Measurements from ENCODE around the gene ENC1.

DNA sequence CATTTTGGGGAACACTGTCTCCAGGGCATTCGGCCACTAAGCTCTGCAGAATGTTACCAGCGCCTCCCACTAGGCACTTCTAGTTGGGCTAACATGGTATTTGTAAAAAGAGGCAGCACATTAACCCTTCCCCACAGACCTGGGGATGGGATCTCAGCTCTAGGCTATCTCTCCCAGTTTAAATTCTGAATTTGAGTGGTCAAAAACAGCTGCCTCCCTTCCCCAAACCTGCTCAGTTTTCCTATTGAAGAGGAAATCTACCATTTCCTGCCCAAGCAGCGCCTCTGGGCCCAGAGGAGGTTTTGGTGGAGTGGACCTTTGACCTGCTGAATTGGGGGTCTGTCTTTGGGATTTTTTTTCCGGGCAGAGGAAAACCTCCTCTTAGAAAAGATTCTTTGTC lies 53.2 kb downstream of the ENC1 start:
- no peak for TF ChIP-seq POLR2A (IDR thresholded peaks at IDR 0.05)
- TF ChIP-seq, protein P1, sequence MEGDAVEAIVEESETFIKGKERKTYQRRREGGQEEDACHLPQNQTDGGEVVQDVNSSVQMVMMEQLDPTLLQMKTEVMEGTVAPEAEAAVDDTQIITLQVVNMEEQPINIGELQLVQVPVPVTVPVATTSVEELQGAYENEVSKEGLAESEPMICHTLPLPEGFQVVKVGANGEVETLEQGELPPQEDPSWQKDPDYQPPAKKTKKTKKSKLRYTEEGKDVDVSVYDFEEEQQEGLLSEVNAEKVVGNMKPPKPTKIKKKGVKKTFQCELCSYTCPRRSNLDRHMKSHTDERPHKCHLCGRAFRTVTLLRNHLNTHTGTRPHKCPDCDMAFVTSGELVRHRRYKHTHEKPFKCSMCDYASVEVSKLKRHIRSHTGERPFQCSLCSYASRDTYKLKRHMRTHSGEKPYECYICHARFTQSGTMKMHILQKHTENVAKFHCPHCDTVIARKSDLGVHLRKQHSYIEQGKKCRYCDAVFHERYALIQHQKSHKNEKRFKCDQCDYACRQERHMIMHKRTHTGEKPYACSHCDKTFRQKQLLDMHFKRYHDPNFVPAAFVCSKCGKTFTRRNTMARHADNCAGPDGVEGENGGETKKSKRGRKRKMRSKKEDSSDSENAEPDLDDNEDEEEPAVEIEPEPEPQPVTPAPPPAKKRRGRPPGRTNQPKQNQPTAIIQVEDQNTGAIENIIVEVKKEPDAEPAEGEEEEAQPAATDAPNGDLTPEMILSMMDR (IDR thresholded peaks at IDR 0.05) = no peak

All from thyroid gland (tissue), 4 donors.